CD4-positive, alpha-beta memory T cell (primary cell): ENCODE measurements around the gene TMEM140. TPM values are rescaled to one million over a fixed set of nuclear protein-coding genes. Genes with fewer than 3 reads are reported as not detected.

Experiments
- CTCF ChIA-PET: fragments of 350-600 bp; sonication (Branson Sonifier 250); formaldehyde crosslinking; loops from one replicate; lab custom pipeline; 2021; ENCODE audit warnings: inconsistent platforms; ENCODE audit not compliant: partially characterized antibody; lab: Charles Lee
- POLR2A ChIA-PET: fragments of 350-600 bp; sonication (Branson Sonifier 250); formaldehyde crosslinking; loops from one replicate; lab custom pipeline; 2021; ENCODE audit not compliant: partially characterized antibody; lab: Charles Lee
- DNase-seq, 5 donors: peaks; one replicate each; pipeline versions ENCODE4 v3.0.0 to v3.0.0-alpha.2; 2020 to 2022; ENCODE audit warnings: mixed read lengths in 1 of 5
- H3K27ac ChIP-seq: one replicate; pipeline ENCODE4 v1.7.0; 2013; ENCODE audit warnings: low read depth, low read length
- H3K27me3 ChIP-seq: 2 replicates; pipeline ENCODE4 v1.7.0; 2013; ENCODE audit warnings: mild to moderate bottlenecking, low read length, moderate library complexity; ENCODE audit not compliant: insufficient read depth
- H3K36me3 ChIP-seq: 2 replicates; pipeline ENCODE4 v1.7.0; 2013; ENCODE audit warnings: mild to moderate bottlenecking, low read length, moderate library complexity; ENCODE audit not compliant: insufficient read depth
- H3K4me1 ChIP-seq: 2 replicates; pipeline ENCODE4 v1.7.0; 2013; ENCODE audit warnings: mild to moderate bottlenecking, low read length, moderate library complexity; ENCODE audit not compliant: insufficient read depth
- H3K4me3 ChIP-seq, 2 donors: one replicate each; pipeline ENCODE4 v1.7.0; 2013; ENCODE audit warnings: low read length in 2 of 2, mild to moderate bottlenecking in 1 of 2
- H3K9me3 ChIP-seq, 2 donors: one replicate each; pipeline ENCODE4 v1.7.0; 2013; ENCODE audit warnings: low read length in 2 of 2, control low read depth in 1 of 2; ENCODE audit not compliant: control insufficient read depth in 1 of 2
- H3K27ac Mint-ChIP-seq, 7 donors: one replicate each; pipeline ENCODE4 v1.8.0; 2020 to 2021; ENCODE audit warnings: mixed read lengths in 7 of 7, mild to moderate bottlenecking in 6 of 7, inconsistent platforms in 3 of 7, moderate library complexity in 3 of 7
- H3K27me3 Mint-ChIP-seq, 2 donors: one replicate each; pipeline ENCODE4 v1.8.0; 2020 to 2021; ENCODE audit warnings: mixed read lengths in 2 of 2
- H3K36me3 Mint-ChIP-seq, 2 donors: one replicate each; pipeline ENCODE4 v1.8.0; 2020 to 2021; ENCODE audit warnings: mixed read lengths in 2 of 2, inconsistent platforms in 1 of 2, mild to moderate bottlenecking in 1 of 2
- H3K4me1 Mint-ChIP-seq, 4 donors: one replicate each; pipeline ENCODE4 v1.8.0; 2020 to 2021; ENCODE audit warnings: mixed read lengths in 4 of 4, mild to moderate bottlenecking in 1 of 4
- H3K4me3 Mint-ChIP-seq, 8 donors: one replicate each; pipeline ENCODE4 v1.8.0; 2020 to 2021; ENCODE audit warnings: mixed read lengths in 8 of 8, mild to moderate bottlenecking in 7 of 8, moderate library complexity in 6 of 8, inconsistent platforms in 3 of 8
- H3K9me3 Mint-ChIP-seq, 8 donors: one replicate each; pipeline ENCODE4 v1.8.0; 2020 to 2021; ENCODE audit warnings: mixed read lengths in 8 of 8, mild to moderate bottlenecking in 5 of 8, inconsistent platforms in 3 of 8, moderate library complexity in 1 of 8
- intact Hi-C: fragments of 100-400 bp; cut with micrococcal nuclease; formaldehyde crosslinking; loops from one replicate; pipeline ENCODE4 v1.15.1; 2023
- polyA plus RNA-seq, 2 donors: library from polyadenylated mRNA; unstranded; fragments of 300-500 nt; fragmentation: Illumina TruSeq; gene quantifications; one replicate each; pipeline ENCODE4 v1.2.3, GENCODE V29; 2021
- total RNA-seq, 2 experiments: library from RNA; stranded (reverse); gene quantifications; one replicate each; pipeline ENCODE4 v1.2.3, GENCODE V29; 2021

Gene TMEM140
- total and polyA plus RNA-seq, 4 experiments from 2014 or later, result 13.6 to 31.3 (median 29.6) TPM

DNA sequence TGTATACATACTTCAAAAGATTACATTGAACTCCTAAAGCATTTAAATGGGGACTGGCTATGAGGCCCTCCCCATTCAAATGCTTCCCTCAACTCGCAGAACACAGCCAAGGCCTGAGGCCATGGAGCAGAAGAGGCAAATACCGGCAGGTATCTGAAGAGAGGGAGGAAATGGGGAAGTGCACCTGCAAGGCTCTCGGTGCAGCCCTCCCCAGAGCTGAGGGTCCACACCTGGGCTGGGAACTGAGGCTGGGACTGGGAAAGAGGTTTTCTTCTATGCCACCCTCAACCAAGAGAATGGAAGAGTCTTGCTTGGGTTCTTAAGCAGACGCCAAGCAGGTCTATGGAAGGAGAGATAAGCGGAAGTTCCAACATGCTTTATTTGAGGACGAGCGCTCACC lies 35.6 kb downstream of the TMEM140 start:
- ChIA-PET POLR2A (no interaction called here), CTCF (no interaction called here)
- intact Hi-C loops, result no loop called here
- Histone ChIP-seq H3K27me3 (no peaks in the 10 kb centered on the region), H3K9me3 (peaks cover 0 to 23% of the 10 kb centered on the region in 2 donors), H3K36me3 (peaks cover 22% of the 10 kb centered on the region), H3K4me1 (no peaks in the 10 kb centered on the region), H3K27ac (no peak overlapping the region), H3K4me3 (no peak overlapping the region)
- no peak overlapping the region for H3K27ac Mint-ChIP-seq
- peaks cover 6 to 52% (median 45%) of the 10 kb centered on the region in 8 donors for H3K9me3 Mint-ChIP-seq
- H3K36me3 Mint-ChIP-seq, result peaks cover 80 to 82% of the 10 kb centered on the region in 2 donors
- H3K27me3 Mint-ChIP-seq, result no peaks in the 10 kb centered on the region
- no peak for DNase-seq
- H3K4me3 Mint-ChIP-seq, result no peak overlapping the region
- no peaks in the 10 kb centered on the region for H3K4me1 Mint-ChIP-seq

DNA sequence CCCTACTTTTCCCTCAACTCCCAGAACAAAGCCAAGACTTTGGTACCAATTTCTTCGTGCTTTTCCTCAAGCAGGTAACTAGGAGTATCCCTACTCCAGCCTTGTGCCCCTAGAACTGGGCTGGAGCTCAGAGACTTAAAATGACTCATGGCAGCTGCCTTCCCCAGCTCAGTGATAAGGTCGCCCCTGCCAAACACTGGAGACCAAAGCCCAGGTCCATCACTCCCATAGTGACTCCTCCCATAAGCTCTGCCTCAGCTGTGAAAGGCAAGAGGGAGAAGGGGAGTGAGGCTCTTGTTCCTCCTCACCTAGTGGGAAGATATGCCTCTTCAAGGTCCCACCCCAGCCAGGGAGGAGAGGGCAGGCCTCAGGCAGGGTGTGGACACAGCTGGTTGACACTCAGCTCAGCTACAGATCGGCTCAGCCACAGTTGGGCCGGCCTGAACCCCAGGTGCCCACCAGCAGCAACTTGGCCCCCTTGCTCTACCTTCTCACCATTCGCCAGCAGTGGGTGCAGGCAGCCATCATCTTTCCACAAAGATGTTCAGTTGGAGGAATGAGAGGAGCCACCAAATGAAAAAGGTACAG lies 36.5 kb downstream of the TMEM140 start:
- no peaks in the 10 kb centered on the region for H3K4me1 Mint-ChIP-seq
- Histone ChIP-seq H3K36me3 (peaks cover 31% of the 10 kb centered on the region), H3K27me3 (no peaks in the 10 kb centered on the region), H3K4me1 (no peaks in the 10 kb centered on the region), H3K27ac (no peak overlapping the region), H3K4me3 (no peak overlapping the region), H3K9me3 (peaks cover 0 to 23% of the 10 kb centered on the region in 2 donors)
- ChIA-PET CTCF (no interaction called here), POLR2A (no interaction called here)
- peaks cover 80% of the 10 kb centered on the region in 2 donors for H3K36me3 Mint-ChIP-seq
- no peak overlapping the region for H3K27ac Mint-ChIP-seq
- intact Hi-C loops, result no loop called here
- no peak overlapping the region for H3K4me3 Mint-ChIP-seq
- DNase-seq, result no peak
- H3K9me3 Mint-ChIP-seq, result peaks cover 6 to 43% (median 37%) of the 10 kb centered on the region in 8 donors
- H3K27me3 Mint-ChIP-seq, result no peaks in the 10 kb centered on the region

DNA sequence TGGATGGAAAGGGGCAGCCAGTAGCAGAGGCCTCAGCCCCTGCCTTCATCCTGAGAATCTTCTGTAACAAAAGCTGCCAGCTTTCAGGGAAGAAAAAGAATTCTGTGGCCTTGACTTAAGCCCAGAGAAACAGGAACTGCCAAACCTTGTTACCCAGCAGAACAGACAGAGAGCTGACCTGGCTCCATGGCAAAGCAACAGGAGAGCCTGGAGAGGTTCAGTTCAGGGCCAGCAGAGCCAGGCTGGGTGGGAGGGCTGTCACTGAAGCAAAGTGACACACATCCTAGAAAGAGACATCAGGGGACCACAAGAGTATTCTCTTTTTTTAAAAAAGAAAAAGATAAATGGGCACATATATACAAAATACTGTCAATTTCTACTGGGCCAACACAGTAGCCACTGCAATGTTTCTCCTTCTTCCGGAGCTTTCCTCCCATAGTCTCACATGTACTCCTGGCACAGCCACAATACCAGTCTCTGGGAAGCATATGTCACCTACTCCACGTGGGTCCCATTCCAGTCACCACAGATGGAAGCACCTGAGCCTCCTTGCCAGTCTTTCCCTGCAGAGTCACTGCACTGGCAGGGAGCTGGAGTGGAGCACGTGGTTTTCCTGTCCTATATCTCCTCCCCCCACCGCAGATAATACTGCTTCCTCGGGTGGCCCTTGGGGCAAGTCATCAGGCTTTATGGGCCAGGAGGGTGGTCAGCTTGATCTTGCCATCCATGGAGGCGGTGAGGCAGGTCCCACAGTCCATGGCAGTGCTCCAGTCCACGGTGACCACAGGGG lies 37.8 kb downstream of the TMEM140 start:
- H3K27ac ChIP-seq, result no peak overlapping the region
- no peaks in the 10 kb centered on the region for H3K27me3 Mint-ChIP-seq
- peaks cover 0 to 2% (median 0%) of the 10 kb centered on the region in 4 donors for H3K4me1 Mint-ChIP-seq
- no peaks in the 10 kb centered on the region for H3K27me3 ChIP-seq
- DNase-seq, result no peak
- peaks cover 6 to 35% (median 29%) of the 10 kb centered on the region in 8 donors for H3K9me3 Mint-ChIP-seq
- H3K9me3 ChIP-seq, result peaks cover 0 to 15% of the 10 kb centered on the region in 2 donors
- ChIA-PET CTCF (interaction anchor here (1.8 kb wide), 1 partner anchor 15 kb away, joined by 8 read pairs; the partner anchor contains the start of gene CYREN), POLR2A (interaction anchor here (1.4 kb wide), 1 partner anchor 15 kb away, joined by 3 read pairs; the partner anchor contains the start of gene CYREN)
- H3K27ac Mint-ChIP-seq, result peak overlapping the region in 3 of 7 donors; percentile 16 to 77 (median 57)
- intact Hi-C loops, result no loop called here
- H3K36me3 Mint-ChIP-seq, result peaks cover 87% of the 10 kb centered on the region in 2 donors
- no peak overlapping the region for H3K4me3 ChIP-seq
- H3K4me1 ChIP-seq, result no peaks in the 10 kb centered on the region
- no peak overlapping the region for H3K4me3 Mint-ChIP-seq
- H3K36me3 ChIP-seq, result peaks cover 32% of the 10 kb centered on the region

DNA sequence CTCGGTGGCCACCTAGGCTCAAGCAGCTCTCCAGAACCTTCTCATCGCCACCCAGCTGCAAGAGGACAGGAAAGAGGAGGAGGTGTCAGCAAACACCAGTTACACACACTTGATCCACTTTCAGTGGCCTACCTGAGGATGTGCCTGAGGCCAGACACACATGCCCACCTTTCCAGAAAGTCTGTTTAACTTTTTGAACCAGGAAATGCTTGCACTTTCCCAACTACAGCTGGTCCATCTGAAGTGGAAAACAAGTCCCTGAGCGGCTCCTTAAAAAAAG lies 38.3 kb downstream of the TMEM140 start:
- peaks cover 0 to 10% of the 10 kb centered on the region in 2 donors for H3K9me3 ChIP-seq
- Mint-ChIP-seq H3K36me3 (peaks cover 87 to 89% of the 10 kb centered on the region in 2 donors), H3K4me1 (peaks cover 0 to 2% (median 0%) of the 10 kb centered on the region in 4 donors), H3K4me3 (no peak overlapping the region), H3K27me3 (no peaks in the 10 kb centered on the region), H3K27ac (no peak overlapping the region), H3K9me3 (peaks cover 2 to 30% (median 23%) of the 10 kb centered on the region in 8 donors)
- no peak overlapping the region for H3K27ac ChIP-seq
- CTCF ChIA-PET, result interaction anchor here (1.8 kb wide), 1 partner anchor 16 kb away, joined by 8 read pairs; the partner anchor contains the start of gene CYREN
- H3K27me3 ChIP-seq, result no peaks in the 10 kb centered on the region
- H3K36me3 ChIP-seq, result peaks cover 32% of the 10 kb centered on the region
- POLR2A ChIA-PET, result interaction anchor here (1.4 kb wide), 1 partner anchor 15 kb away, joined by 3 read pairs; the partner anchor contains the start of gene CYREN
- DNase-seq, result no peak
- intact Hi-C loops, result no loop called here
- no peaks in the 10 kb centered on the region for H3K4me1 ChIP-seq
- H3K4me3 ChIP-seq, result no peak overlapping the region

DNA sequence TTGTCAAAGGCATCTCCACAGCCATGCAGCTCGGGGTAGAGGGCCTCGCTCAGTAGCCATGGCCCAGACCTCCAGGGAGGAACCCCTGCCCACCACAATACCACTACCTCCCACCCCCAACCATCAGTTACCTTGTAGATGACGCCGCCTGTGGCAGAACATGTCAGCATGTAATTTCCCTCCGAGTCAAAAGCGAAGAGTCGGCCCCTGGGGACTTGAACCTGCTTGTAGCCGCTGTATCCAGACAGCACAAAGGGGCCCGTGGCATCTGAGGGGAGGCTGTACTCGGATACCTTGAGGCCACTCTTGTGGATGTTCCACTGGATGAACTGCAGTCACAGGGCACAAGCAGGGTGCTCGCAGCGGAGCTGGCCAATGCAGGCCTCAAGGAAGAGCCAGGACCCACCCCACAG lies 39.0 kb downstream of the TMEM140 start:
- Mint-ChIP-seq H3K9me3 (peaks cover 2 to 23% (median 18%) of the 10 kb centered on the region in 8 donors), H3K27me3 (no peaks in the 10 kb centered on the region), H3K36me3 (peaks cover 86 to 88% of the 10 kb centered on the region in 2 donors), H3K4me1 (peaks cover 0 to 4% (median 1%) of the 10 kb centered on the region in 4 donors), H3K4me3 (no peak overlapping the region), H3K27ac (no peak overlapping the region)
- Histone ChIP-seq H3K36me3 (peaks cover 32% of the 10 kb centered on the region), H3K27ac (no peak overlapping the region), H3K27me3 (no peaks in the 10 kb centered on the region), H3K9me3 (peaks cover 0 to 4% of the 10 kb centered on the region in 2 donors), H3K4me3 (no peak overlapping the region), H3K4me1 (no peaks in the 10 kb centered on the region)
- DNase-seq, result no peak
- ChIA-PET POLR2A (interaction anchor here (1.4 kb wide), 1 partner anchor 16 kb away, joined by 3 read pairs; the partner anchor contains the start of gene CYREN), CTCF (interaction anchor here (1.8 kb wide), 1 partner anchor 16 kb away, joined by 8 read pairs; the partner anchor contains the start of gene CYREN)
- intact Hi-C loops, result no loop called here

DNA sequence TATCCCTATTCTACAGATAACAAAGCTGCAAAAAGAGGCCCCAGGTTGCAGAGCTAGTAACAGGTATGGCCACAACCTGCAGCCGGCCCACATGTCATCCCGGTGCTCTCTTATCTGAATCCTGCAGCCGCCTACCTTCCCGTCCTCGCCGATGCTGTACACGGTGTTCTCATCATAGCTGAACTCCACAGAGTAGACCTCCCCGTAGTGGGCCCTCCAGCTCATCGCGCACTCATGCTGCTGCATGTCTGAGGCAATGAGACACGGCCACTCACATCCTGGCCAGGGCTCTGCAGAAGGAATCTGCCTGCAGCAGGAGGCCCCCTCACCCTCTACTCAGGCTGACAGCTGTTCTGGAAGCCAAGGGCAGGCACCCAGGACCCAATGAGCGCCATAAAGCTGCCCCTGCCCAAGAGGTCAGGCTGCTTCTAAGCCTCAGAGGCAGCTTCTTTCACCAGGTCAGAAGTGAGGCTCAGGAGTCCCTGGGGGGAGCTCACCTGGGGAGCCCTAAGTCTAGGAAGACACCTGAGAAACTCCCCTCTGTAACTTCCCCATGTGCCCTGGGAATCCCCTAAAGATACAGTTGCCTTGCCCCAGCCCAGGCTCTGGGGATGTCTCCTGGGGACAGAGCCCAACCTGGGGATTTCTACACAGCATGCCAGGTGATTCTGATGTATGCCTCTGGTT lies 40.6 kb downstream of the TMEM140 start:
- H3K9me3 ChIP-seq, result no peaks in the 10 kb centered on the region
- H3K36me3 Mint-ChIP-seq, result peaks cover 89 to 92% of the 10 kb centered on the region in 2 donors
- intact Hi-C loops, result no loop called here
- CTCF ChIA-PET, result interaction anchor here (1.5 kb wide), 1 partner anchor 203 kb away, joined by 6 read pairs; the partner anchor contains the start of gene AGBL3
- no peak overlapping the region for H3K4me3 ChIP-seq
- no peak overlapping the region for H3K27ac ChIP-seq
- H3K4me1 Mint-ChIP-seq, result peaks cover 0 to 5% (median 1%) of the 10 kb centered on the region in 4 donors
- H3K9me3 Mint-ChIP-seq, result peaks cover 1 to 9% (median 3%) of the 10 kb centered on the region in 8 donors
- POLR2A ChIA-PET, result interaction anchor here (0.7 kb wide), 1 partner anchor 94 kb away, joined by 3 read pairs; no protein-coding TSS in a partner anchor
- no peaks in the 10 kb centered on the region for H3K4me1 ChIP-seq
- H3K27me3 ChIP-seq, result no peaks in the 10 kb centered on the region
- H3K27ac Mint-ChIP-seq, result peak overlapping the region in 1 of 7 donors; percentile 43
- peaks cover 43% of the 10 kb centered on the region for H3K36me3 ChIP-seq
- no peak for DNase-seq
- no peaks in the 10 kb centered on the region for H3K27me3 Mint-ChIP-seq
- H3K4me3 Mint-ChIP-seq, result no peak overlapping the region
